NCI-H526 (cell line): ENCODE results near the gene PITHD1.
"Not testable (repeated sequence)": the region's sequence is repeated elsewhere in the genome, so short reads cannot be mapped to it uniquely, and the experiment has no call there.

Experiments
- DNase-seq, 2 experiments: peaks; one replicate each; lab custom pipeline; 2025; lab: John Stamatoyannopoulos, UW

Gene PITHD1

DNA sequence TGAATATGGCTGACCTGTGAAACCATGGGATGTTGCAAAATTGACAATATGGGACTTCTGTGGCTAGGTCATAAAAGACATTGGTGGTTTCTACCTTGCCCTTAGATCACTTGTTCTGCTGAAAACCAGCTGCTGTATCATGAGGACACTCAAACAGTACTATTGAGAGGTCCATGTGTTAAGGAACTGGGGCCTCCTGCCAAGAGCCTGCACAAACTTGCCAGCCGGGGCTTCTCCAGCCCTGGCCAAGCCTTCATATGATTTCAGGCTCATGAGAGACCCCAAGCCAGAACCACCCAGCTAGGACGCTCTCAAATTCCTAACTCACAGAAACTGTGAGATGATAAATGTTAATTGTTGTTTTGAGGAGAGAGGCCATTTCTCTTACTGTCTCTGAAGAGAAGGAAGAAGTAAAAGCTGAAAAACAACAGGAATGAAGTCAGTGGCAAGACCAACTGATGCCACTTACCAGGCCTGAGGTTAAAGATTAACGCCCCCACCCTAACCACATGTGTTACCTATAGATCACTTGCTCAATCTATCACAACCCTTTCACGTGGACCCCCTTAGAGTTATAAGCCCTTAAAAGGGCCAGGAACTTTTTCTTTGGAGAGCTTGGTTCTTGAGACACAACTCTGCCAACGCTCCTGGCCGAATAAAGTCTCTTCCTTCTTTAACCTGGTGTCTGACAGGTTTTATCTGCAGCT, 3.9 kb upstream of the PITHD1 start:
- no peak for DNase-seq

DNA sequence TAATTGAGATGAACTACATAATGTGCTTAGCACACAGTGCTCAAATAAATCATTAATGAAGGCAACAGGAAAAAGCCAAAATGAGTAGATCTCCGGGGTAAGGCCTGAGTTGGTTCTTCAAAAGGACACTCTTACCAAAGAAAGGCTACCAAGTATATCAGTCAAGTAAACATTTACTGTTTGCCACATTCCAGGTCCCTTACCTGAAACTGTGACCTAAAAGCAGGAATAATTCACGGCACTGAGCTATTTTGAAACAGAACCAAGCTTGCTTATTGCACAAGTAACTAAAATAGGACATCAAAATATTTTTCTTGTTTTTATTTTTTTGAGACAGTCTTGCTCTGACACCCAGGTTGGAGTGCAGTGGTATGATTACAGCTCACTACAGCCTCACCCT, 2.0 kb upstream of the PITHD1 start:
- DNase-seq, result no peak

DNA sequence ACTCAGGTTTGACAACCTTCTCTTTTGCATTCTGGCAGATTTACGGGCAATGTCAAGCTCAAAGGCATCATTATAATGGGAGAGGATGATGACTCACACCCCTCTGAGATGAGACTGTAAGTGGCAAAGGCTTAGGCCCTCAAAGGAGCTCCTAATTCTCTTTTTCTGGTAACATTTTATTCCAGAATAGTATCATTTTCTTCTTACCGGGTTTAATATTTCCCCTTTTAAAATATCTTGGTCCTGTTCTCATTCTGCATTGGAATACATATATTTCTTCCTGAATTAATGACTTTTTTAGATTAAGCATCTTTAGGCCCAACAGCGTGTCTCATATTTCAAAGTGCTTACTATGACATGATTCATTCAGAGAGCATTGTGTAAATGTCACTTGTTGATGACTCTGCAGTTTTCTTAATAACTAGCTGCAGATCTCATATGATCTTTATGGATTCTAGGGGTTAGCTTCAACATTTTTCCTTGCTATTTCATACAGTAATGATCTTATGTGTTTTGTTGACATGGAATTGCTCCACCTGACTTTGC, 1.7 kb downstream of the PITHD1 start:
- DNase-seq, result no peak

DNA sequence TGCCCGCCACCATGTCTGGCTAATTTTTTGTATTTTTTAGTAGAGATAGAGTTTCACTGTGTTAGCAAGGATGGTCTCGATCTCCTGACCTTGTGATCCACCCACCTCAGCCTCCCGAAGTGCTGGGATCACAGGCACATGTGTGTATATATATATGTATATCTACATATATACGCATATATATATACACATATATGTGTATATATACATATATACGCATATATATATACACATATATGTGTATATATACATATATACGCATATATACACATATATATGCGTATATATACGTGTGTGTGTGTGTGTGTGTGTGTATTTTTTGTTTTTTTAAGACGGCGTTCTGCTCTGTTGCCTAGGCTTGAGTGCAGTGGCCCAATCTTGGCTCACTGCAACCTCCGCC, 4.9 kb downstream of the PITHD1 start:
- DNase-seq, result not testable (repeated sequence)

DNA sequence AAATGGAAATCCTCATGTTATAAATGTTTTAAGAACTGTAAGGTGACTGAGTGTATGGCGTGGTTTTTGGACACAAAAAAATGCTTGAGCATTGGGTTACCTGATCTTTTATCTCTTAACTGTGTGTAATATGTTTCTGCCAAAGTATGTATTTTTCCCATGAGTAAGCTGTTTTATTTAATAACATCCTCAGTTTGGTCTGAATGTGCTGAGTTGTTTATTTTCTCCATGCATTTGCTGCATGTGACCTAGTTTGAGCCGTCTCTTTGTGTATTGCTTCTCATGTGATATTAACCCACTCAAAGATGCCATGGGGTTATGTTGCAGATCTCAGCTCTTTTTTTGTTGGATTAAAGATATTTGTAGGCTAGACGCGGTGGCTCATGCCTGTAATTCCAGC, 6.6 kb downstream of the PITHD1 start:
- no peak for DNase-seq

DNA sequence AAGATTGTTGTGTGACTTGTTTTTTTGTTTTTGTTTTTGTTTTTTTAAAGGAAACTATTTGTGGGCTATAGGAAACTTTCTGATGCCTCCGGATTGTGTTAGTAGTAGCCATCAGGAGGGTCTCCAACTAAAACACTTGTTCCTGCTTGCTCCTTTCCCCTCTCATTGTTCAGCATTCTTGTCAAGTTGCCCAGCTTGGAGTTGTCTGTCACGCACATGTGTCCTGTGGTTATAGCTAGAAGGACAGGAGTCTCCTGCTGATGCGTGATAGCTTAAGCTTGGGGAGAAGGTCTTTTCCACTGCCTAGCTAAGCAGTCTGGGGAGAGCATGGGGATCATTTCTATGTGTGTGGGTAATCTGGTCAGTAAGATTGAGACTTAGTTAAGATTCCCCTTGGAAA, 9.5 kb downstream of the PITHD1 start:
- DNase-seq, result no peak

DNA sequence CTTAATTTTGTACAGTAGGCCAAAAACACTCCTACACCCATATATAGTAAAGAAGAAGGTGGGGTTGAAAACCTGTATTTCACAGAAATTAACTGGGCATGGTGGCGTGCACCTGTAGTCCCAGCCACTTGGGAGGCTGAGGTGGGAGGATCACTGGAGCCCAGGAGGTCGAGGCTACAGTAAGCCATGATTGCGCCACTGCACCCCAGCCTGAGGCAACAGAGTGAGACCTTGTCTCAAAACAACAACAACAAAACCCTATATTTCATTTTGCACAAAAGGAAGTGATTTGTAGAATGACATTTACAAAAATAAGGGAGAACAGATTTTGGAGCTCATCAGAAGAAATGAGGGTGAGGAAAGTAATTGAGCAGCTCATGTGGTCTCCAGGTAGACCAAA, 10.5 kb downstream of the PITHD1 start:
- DNase-seq, result no peak

DNA sequence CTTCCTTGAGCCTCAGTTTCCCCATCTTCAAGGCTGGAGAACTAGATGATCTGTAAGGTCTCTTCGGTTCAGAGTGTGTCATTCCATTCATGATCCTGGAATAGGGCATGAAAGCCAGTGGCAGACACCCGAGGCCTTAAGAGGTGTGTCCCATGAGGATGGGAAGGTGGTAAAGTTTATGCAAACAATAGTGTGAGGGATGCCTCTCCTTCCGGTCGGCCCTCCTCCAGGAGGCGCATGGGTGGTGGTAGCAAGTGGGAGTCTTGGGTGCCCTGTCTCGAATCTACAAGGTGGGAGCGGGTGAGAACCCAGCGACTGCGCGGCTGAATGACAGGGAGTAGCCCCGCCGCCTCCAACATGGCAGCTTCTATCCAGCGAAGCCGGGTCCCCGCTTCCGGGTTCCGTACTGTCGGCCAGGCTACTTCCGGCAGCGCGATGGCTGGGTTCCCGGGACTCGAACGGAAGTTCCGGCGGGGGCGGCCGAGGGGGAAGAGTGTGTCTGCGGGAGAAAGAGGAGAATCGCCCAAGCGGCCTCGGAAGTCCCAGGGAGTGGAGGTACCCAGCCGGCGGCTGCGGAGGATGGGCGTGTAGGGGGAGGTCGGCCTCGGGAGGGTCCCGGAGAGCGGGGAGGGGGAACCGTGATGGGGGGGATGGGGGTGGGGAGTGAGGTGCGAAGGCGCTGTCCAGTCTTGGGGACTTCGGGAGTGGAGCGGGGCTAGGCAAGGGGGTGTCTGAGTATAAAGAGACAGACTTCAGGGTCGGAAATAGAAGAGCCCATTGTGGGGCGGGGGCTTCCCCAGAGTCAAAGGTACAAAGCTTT, 12.7 kb downstream of the PITHD1 start, which contains the start of gene LYPLA2:
Gene LYPLA2, plus strand, starts transcription at position 450 of the 820 bp plus-strand sequence. CDS start 1,538 bp downstream, outside the sequence.
- DNase-seq, result peak; percentile 83 to 96

DNA sequence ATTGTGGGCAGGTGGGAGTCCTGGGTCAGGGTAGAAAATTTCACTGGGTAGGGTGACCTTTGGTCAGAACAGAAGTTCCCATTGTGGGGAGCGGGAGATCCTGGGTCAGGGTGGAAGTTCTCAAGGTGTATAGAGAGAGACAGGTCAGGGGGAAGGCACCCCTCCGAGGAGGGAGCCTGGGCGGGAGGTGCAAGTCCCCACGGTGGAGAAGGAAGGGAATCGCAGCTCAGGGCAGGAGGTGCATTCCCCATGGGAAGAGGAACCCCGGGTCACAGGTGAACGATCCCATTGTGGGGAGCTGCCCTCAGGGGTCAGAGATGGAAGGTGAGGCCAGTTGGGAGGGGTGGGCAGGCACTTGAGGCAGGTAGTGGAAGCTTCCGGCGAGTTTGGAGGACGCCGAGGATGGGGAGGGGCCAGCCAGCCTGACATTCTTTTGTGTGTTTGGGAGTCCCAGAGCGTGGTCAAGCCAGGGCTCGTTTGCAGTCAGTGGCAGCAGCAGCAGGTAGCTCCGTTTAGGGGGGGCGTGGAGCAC, 13.4 kb downstream of the PITHD1 start:
- peak; percentile 18 to 52 for DNase-seq

DNA sequence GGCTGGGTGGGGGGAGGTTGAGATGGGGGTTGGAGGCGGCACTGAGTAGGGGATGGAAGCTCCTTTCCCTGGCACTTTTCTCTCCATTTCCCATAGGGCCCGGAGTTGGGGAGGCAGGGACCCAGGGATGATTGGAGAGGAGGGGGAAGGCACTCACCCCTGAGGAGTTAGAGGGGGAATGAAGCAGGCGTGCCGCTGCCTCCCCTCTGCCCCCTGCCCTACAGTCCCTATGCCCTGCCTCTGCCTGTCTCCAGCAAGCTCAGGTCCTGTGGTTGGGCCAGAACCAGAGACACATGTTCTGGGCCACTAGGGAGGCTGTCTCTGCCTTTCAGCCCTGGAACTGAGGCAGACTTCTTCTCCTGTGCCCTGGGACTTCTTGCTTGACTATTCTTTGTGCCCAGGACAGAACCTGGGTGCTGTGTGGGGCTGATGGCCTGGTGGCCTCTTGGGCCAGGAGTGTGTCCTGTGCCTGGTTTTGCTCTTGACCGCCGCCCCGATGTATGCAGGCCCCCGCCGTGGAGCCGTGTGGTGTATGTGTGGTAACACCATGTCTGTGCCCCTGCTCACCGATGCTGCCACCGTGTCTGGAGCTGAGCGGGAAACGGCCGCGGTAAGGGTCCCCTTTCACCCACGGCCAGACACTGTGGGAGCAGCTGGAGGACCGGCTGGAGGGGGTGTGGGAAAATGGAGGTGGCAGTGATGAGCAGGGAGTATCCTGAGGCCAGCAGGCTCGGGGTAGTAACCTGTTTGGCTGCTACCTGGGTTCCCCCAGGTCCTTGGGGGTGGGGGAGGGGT, 14.1 kb downstream of the PITHD1 start:
- no peak for DNase-seq

DNA sequence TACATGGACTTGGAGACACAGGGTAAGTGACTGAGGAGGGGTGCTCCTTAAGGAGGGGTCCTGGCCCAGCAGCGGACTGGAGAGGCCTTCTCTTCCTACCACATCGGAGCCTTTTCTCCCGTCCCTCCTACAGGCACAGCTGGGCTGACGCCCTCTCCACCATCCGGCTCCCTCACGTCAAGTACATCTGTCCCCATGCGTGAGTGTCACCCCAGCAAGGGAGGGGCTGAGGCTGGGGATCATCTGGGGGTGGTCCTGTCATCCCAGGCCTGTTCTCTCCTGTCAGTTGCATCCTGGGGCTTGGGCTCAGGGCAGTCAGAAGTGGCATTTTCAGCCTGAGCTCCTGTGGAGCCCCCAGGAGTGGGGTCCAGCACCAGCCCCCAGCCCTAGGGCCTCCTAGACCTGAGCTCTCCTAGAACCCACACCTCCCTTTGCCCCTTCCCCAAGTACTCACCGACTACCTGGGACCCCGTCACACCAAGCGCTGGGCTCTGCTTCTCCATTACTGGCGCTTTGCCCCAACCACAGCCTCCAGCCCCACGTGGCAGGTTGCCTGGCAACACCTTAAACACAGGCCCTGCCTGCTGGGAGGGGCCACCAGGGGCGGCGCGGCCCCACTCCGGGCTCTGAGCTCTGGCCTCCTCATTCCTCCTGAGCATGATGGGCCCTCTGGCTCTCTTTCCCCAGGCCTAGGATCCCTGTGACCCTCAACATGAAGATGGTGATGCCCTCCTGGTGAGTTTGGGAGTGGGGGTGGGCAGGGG, 15.0 kb downstream of the PITHD1 start:
- DNase-seq, result peak in 1 of 2 experiments; percentile 45

DNA sequence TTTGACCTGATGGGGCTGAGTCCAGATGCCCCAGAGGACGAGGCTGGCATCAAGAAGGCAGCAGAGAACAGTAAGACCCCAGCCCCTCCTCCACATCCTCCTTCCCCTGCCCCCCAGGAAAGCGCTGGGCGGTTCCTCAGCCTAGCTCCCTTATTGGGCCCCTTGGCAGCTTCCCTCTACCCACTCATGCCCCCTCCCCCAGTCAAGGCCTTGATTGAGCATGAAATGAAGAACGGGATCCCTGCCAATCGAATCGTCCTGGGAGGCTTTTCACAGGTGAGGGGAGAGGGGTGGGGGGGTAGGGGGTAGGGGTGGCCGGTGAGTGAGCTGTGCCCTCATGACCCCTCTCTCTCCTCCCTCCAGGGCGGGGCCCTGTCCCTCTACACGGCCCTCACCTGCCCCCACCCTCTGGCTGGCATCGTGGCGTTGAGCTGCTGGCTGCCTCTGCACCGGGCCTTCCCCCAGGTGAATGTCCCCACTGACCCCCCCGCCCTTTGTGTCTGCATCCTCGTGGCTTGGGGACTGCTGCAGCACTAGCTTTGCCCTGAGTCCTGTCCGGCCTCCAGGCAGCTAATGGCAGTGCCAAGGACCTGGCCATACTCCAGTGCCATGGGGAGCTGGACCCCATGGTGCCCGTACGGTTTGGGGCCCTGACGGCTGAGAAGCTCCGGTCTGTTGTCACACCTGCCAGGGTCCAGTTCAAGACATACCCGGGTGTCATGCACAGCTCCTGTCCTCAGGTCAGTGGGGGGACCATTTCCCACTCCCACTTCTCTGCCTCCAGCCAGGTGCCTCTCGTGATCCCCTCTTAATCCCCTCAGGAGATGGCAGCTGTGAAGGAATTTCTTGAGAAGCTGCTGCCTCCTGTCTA, 15.9 kb downstream of the PITHD1 start:
- no peak for DNase-seq

DNA sequence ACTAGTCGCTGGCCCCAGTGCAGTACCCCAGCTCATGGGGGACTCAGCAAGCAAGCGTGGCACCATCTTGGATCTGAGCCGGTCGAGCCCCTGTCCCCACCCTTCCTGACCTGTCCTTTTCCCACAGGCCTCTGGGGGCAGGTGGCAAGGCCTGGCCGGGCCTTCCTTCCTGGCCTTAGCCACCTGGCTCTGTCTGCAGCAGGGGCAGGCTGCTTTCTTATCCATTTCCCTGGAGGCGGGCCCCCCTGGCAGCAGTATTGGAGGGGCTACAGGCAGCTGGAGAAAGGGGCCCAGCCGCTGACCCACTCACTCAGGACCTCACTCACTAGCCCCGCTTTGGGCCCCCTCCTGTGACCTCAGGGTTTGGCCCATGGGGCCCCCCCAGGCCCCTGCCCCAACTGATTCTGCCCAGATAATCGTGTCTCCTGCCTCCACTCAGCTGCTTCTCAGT, 16.5 kb downstream of the PITHD1 start:
- DNase-seq, result not testable (repeated sequence)

DNA sequence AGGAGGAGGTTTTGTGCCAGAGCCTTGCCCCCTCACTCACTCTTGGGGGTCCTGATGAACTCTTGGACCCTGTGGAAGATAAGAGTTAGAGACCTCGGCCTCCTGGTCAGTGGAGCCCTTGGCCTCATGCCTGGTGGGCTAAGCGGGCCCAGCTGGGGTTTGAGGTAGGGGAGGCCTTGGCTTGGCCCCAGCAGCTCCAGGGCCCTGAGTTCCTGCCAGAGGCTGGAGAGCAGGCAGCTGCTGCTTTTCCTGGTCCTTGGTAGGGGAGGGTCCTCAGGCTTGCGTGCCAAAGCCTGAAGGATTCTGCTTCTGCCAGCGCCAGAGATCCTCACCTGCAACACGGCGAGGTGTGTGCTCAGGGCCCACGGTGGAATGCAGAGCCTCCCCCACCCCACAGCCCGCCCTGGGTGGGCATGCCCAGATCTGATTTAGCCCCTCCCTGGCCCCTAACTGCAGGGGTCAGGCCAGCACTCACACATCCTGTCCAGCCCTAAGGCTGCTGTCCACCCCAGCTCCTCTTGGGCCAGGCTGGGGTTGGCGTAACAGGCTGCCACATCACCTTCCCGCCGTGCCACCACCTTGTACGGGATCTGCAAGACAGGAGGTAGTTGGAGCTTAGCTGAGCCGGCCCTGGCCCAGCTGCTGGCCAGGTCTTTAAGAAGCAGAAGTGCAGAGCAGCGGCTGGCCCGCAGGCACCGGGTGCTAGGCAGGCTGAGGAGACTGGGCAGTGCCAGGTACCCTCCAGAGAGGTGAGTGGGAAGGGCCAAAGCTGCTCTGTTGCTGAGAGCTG, 17.7 kb downstream of the PITHD1 start:
- DNase-seq, result no peak

DNA sequence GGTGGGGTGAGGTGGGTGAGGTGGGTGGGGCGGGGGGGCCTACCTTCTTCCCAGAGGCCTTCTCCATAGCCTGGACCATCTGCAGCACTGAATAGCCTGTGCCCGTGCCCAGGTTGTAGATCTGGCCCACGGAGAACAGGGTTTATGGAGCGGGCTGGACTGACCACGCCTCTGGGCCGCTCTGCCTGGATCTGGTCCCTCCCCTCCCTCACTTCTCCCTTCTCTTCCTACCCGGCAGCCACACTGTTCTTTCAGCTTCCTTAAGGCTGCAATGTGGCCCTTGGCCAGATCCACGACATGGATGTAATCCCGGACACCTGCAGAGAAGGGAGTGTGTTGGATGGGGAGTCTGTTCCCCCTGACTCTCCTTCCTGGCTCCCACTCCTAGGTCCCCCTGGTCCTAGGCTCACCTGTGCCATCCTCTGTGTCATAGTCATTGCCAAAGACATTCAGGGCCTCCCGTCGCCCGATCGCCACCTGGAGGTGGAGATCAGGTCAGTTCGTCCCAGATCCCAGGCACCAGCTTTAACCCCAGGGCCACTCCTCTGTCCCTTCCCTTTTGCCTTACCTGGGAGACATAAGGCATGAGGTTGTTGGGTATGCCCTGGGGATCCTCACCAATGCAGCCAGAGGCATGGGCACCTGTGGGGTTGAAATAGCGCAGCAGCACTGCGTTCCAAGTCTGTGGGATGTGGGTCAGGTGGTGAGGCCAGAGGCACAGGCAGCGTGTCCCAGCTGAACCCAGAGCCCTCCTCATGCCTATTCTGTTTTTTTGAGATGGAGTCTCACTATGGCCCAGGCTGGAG, 18.5 kb downstream of the PITHD1 start:
- DNase-seq, result peak in 1 of 2 experiments; percentile 22

DNA sequence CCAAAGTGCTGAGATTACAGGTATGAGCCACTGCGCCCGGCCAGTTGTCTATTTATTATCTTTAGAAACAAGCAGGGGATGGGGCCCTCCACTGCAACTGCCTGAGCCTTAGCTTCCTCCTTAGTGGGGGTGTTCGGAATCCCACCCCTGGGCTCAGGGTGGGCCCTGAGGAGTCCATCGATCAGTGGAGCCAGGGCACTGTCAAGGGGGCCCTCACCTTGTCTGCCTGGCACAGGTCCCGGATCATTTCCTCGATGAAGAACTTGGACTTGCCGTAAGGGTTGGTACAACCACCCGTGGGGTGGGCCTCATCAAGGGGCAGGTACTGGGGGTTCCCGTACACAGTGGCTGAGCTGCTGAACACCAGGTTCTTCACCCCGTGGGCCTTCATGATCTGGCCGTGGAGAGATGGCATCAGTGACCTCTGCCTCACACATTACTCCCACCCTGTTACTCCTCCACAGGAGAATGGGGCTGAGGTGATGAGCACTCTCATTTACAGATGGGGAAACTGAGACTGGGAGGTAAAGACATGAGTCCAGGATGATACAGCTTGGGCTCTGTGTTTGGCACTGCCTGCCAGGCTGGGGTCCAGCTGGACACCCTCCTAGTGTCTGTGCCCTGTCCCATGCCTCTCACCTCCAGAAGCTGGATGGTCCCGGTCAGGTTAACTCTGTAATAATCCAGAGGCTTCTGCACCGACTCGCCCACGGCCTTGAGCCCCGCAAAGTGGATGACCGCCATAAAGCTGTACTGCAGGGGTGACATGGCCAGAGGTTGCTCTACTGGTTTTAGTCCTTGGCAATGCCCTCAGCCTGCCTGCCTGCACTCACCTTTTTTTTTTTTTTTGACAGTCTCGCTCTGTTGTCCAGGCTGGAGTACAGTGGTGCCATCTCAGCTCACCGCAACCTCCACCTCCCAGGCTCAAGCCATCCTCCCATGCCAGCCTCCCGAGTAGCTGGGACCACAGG, 19.5 kb downstream of the PITHD1 start:
- no peak for DNase-seq

DNA sequence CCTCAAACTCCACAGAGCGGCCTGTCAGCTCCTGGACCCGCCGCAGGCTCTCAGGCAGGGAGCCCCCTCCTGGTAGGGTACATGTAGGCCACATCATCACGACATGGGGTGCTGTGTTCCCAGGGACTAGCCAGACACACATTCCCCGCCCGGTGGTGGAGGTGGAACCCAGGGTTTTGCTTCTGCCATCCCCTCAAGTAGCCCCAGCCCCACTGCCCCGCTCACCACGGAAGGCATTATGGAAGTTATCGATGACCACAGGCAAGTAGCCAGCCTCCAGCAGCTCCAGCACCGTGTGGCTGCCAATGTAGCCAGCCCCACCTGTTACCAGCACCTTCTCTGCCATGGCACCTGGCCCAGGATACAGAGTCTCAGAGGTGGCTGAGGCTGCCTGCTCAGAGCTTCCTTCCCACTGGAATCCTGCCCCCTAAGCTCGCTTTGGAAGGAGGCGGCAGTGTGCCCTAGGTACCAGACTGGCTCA, 20.5 kb downstream of the PITHD1 start:
- no peak for DNase-seq
